Measurements from ENCODE around the gene MAN2A1. TPM values are rescaled to one million over a fixed set of nuclear protein-coding genes. Genes with fewer than 3 reads are reported as not detected.

MAN2A1 gene
- total and polyA plus RNA-seq, 2 experiments from 2014 or later, result 20.8 to 54.6 TPM

DNA sequence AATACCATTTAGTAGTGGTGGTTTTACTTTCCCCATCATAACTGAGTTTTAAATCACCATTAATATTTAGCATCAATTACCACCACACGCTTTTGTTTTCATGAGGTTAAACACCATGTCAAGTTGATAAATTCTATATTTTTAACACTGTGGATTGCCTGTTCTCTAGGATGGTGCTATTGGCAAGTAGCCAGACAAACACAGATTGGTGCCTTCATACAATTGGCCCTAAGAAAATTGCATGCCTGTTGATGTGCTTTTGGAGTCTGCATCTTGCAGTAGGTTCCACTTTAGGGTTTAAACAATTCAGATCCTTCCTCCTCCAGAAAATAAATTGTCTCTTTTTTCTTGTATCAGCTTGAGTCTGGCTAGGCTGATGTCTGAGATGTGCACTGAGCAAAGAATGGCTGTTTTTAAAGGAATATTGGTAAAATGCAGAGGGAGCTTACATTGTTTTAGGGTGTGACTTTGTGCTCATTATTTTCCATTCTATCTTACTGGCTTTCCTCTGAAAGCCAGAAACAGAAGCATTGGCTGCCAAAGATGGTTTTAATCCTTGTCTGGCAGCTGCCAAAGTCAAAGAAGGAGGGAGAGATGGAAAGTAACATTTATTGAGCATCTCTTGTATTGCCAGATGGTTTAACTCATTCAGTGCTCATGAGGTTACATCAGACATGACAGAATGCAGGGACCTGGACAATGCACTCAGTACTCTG lies 19.6 kb upstream of the MAN2A1 start:
- H3K9me2 ChIP-seq (ENCODE audit: insufficient read depth), result no peaks in the 10 kb centered on the region
- no peak overlapping the region for H2AFZ ChIP-seq
- H3K79me2 ChIP-seq (ENCODE audit: insufficient read depth), result no peaks in the 10 kb centered on the region
- no peak overlapping the region for H3K4me2 ChIP-seq (ENCODE audit: unreplicated experiment)
- no peaks in the 10 kb centered on the region for H4K20me1 ChIP-seq (ENCODE audit: insufficient read depth)
- H3K4me1 ChIP-seq (ENCODE audit: insufficient read depth), result no peaks in the 10 kb centered on the region
- H3F3A ChIP-seq (ENCODE audit: insufficient read depth), result no peaks in the 10 kb centered on the region
- H3K27me3 ChIP-seq (replicated peaks; ENCODE audit: insufficient read depth), result peaks cover 20% of the 10 kb centered on the region; the same call in 1 of the 2 replicates
- no peak overlapping the region for H3K4me3 ChIP-seq
- H3K9me3 ChIP-seq (ENCODE audit: low read depth), result no peaks in the 10 kb centered on the region
- no peak overlapping the region for H3K27ac ChIP-seq
- no peaks in the 10 kb centered on the region for H3K36me3 ChIP-seq (ENCODE audit: low read depth)
- TF ChIP-seq EZH2 (IDR thresholded peaks at IDR 0.05; ENCODE audit: insufficient read depth, poor library complexity, severe bottlenecking), result no peak
- TF ChIP-seq EZH2phosphoT487 (IDR thresholded peaks at IDR 0.05; ENCODE audit: insufficient read depth, low read depth), result no peak
- no peak overlapping the region for H3K9ac ChIP-seq
- WGBS, 2 experiments (ENCODE audit: low coverage in 1 of 2, low lambda C conversion rate in 2 of 2, missing lambda C conversion rate in 2 of 2), result 48 to 60% methylated on average over 1 of the region's 1 CpG
- in situ Hi-C loops (cut with MboI), result no loop called here
- DNase-seq, result no peak

DNA sequence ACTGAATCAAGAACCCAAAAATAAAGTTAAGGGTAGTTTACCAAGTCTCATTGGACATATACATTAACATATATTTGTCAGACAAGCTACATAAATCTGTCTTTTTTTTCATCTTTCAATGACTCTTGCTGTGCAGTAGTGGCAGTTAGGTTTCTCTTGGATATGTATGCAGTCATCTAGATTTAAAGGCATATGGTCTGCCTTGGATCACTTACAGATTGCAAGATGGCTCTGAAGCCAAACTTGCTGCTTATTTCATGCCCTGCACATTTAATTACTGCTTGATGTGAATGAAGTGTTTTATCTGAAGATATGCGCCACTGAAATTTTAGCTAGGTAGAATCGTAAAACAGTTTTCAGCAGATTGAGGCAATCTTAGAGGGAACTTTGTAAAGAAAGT lies 18.6 kb upstream of the MAN2A1 start:
- WGBS, 2 experiments (ENCODE audit: low coverage in 1 of 2, low lambda C conversion rate in 2 of 2, missing lambda C conversion rate in 2 of 2), result 84 to 95% methylated on average over 2 of the region's 2 CpGs
- no peak overlapping the region for H3K4me3 ChIP-seq
- H3K9me2 ChIP-seq (ENCODE audit: insufficient read depth), result no peaks in the 10 kb centered on the region
- no peak overlapping the region for H3K27ac ChIP-seq
- H2AFZ ChIP-seq, result no peak overlapping the region
- H3K9ac ChIP-seq, result no peak overlapping the region
- no peaks in the 10 kb centered on the region for H3F3A ChIP-seq (ENCODE audit: insufficient read depth)
- H3K79me2 ChIP-seq (ENCODE audit: insufficient read depth), result no peaks in the 10 kb centered on the region
- no peak for DNase-seq
- no peaks in the 10 kb centered on the region for H4K20me1 ChIP-seq (ENCODE audit: insufficient read depth)
- no peaks in the 10 kb centered on the region for H3K4me1 ChIP-seq (ENCODE audit: insufficient read depth)
- no peaks in the 10 kb centered on the region for H3K36me3 ChIP-seq (ENCODE audit: low read depth)
- no peaks in the 10 kb centered on the region for H3K9me3 ChIP-seq (ENCODE audit: low read depth)
- H3K27me3 ChIP-seq (replicated peaks; ENCODE audit: insufficient read depth), result peaks cover 26% of the 10 kb centered on the region; the same call in 1 of the 2 replicates
- no peak overlapping the region for H3K4me2 ChIP-seq (ENCODE audit: unreplicated experiment)
- in situ Hi-C loops (cut with MboI), result no loop called here
- no peak for TF ChIP-seq EZH2phosphoT487 (IDR thresholded peaks at IDR 0.05; ENCODE audit: insufficient read depth, low read depth)
- no peak for TF ChIP-seq EZH2 (IDR thresholded peaks at IDR 0.05; ENCODE audit: insufficient read depth, poor library complexity, severe bottlenecking)

DNA sequence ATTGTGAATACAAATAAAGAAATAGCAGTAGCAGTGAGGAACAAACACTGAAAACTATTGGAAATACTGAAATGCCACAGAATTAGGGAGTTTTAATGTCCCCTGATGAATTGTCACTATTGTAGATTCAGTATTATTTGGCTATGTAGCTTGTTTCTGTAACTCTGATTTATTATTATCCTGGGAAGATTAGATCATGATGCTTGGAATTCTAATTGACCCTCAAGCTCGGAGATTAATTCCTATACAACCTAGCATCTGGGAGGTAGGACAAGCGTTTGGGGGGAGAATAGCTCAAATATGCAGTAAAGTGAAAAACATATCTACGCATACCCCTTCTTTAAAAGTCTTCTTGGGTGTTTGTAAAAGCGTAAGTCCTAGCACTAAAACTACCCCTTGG lies 15.1 kb upstream of the MAN2A1 start:
- H3F3A ChIP-seq (ENCODE audit: insufficient read depth), result no peaks in the 10 kb centered on the region
- no peak for DNase-seq
- H3K4me1 ChIP-seq (ENCODE audit: insufficient read depth), result no peaks in the 10 kb centered on the region
- TF ChIP-seq EZH2 (IDR thresholded peaks at IDR 0.05; ENCODE audit: insufficient read depth, poor library complexity, severe bottlenecking) (no peak), EZH2phosphoT487 (IDR thresholded peaks at IDR 0.05; ENCODE audit: insufficient read depth, low read depth) (no peak)
- H3K79me2 ChIP-seq (ENCODE audit: insufficient read depth), result no peaks in the 10 kb centered on the region
- no peaks in the 10 kb centered on the region for H3K9me2 ChIP-seq (ENCODE audit: insufficient read depth)
- no peaks in the 10 kb centered on the region for H3K9me3 ChIP-seq (ENCODE audit: low read depth)
- H3K36me3 ChIP-seq (ENCODE audit: low read depth), result no peaks in the 10 kb centered on the region
- H3K4me3 ChIP-seq, result no peak overlapping the region
- 64 to 65% methylated on average over 4 of the region's 4 CpGs for WGBS, 2 experiments (ENCODE audit: low coverage in 1 of 2, low lambda C conversion rate in 2 of 2, missing lambda C conversion rate in 2 of 2)
- H3K4me2 ChIP-seq (ENCODE audit: unreplicated experiment), result no peak overlapping the region
- peaks cover 26% of the 10 kb centered on the region; the same call in 1 of the 2 replicates for H3K27me3 ChIP-seq (replicated peaks; ENCODE audit: insufficient read depth)
- in situ Hi-C loops (cut with MboI), result no loop called here
- H3K27ac ChIP-seq, result no peak overlapping the region
- no peak overlapping the region for H2AFZ ChIP-seq
- no peaks in the 10 kb centered on the region for H4K20me1 ChIP-seq (ENCODE audit: insufficient read depth)
- H3K9ac ChIP-seq, result no peak overlapping the region

DNA sequence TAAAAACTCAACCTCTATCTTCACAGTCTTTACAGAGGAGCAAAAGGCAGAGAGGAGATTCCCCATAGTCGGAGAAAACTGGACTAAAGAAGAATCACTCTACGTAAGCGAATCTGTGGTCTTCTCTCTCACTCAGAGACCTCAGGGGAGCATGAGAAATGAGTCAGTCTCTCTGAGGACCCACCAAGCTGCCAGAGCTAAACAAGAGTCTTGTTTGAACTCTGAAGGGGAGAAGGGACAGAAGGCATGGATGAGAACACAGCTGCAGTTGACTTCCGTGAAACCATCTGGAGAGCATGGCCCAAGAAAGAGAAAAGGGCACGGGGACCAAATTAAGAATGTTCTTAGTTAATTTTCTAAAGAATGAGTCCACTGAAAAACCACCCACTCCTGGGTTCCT lies 12.8 kb upstream of the MAN2A1 start:
- Histone ChIP-seq H3K9me3 (ENCODE audit: low read depth) (no peaks in the 10 kb centered on the region), H3K36me3 (ENCODE audit: low read depth) (no peaks in the 10 kb centered on the region), H3K4me2 (ENCODE audit: unreplicated experiment) (no peak overlapping the region), H3K79me2 (ENCODE audit: insufficient read depth) (no peaks in the 10 kb centered on the region), H3K9me2 (ENCODE audit: insufficient read depth) (no peaks in the 10 kb centered on the region), H2AFZ (no peak overlapping the region), H3F3A (ENCODE audit: insufficient read depth) (no peaks in the 10 kb centered on the region), H4K20me1 (ENCODE audit: insufficient read depth) (no peaks in the 10 kb centered on the region), H3K27me3 (replicated peaks; ENCODE audit: insufficient read depth) (peaks cover 20% of the 10 kb centered on the region; the same call in 1 of the 2 replicates), H3K4me1 (ENCODE audit: insufficient read depth) (no peaks in the 10 kb centered on the region), H3K9ac (no peak overlapping the region), H3K4me3 (no peak overlapping the region), H3K27ac (no peak overlapping the region)
- TF ChIP-seq EZH2phosphoT487 (IDR thresholded peaks at IDR 0.05; ENCODE audit: insufficient read depth, low read depth) (no peak), EZH2 (IDR thresholded peaks at IDR 0.05; ENCODE audit: insufficient read depth, poor library complexity, severe bottlenecking) (no peak)
- no peak for DNase-seq
- WGBS, 2 experiments (ENCODE audit: low coverage in 1 of 2, low lambda C conversion rate in 2 of 2, missing lambda C conversion rate in 2 of 2), result 59 to 71% methylated on average over 5 of the region's 5 CpGs
- in situ Hi-C loops (cut with MboI), result no loop called here
